ENCODE data around the gene AGBL3.

- no peak for TF ChIP-seq CTCF (IDR thresholded peaks at IDR 0.05)
- TF ChIP-seq POLR2A (IDR thresholded peaks at IDR 0.05) = no peak
These were observed 163.9 kb downstream of the AGBL3 start for GRCh38 chr7:135150072-135150782.
